SU-DHL-6 (cell line): ENCODE data around the gene CR1.
"Not testable (repeated sequence)": the region's sequence is repeated elsewhere in the genome, so short reads cannot be mapped to it uniquely, and the experiment has no call there.

Experiments used
- H2AFZ ChIP-seq: fragments of 200-600 bp; sonication (generic); 2 replicates; pipeline ENCODE4 v1.6.1; 2014; ENCODE audit warnings: low read depth, mild to moderate bottlenecking, moderate library complexity, mixed read lengths, antibody characterized with exemption, low read length; ENCODE audit not compliant: severe bottlenecking
- H3F3A ChIP-seq: fragments of 200-600 bp; shearing (Covaris generic); 2 replicates; pipeline ENCODE4 v1.6.0; 2016; ENCODE audit warnings: antibody characterized with exemption, mild to moderate bottlenecking; ENCODE audit not compliant: insufficient read depth
- H3K27ac ChIP-seq: fragments of 200-600 bp; sonication (generic); 2 replicates; pipeline ENCODE4 v1.5.1; 2016; ENCODE audit warnings: low read depth, mild to moderate bottlenecking, low read length, moderate library complexity, mixed read lengths
- H3K27me3 ChIP-seq: fragments of 200-600 bp; sonication (generic), shearing (Covaris generic); 2 replicates; pipeline ENCODE4 v1.6.0; 2014; ENCODE audit warnings: mild to moderate bottlenecking, low read length
- H3K36me3 ChIP-seq: fragments of 200-600 bp; sonication (generic); 2 replicates; pipeline ENCODE4 v1.6.1; 2014; ENCODE audit warnings: mild to moderate bottlenecking, low read length, mixed read lengths
- H3K4me2 ChIP-seq: fragments of 300-600, 200-600 bp; shearing (Covaris generic), sonication (generic); 2 replicates; pipeline ENCODE4 v1.6.0; 2014; ENCODE audit warnings: low read length, low read depth, mild to moderate bottlenecking; ENCODE audit not compliant: poor library complexity, severe bottlenecking
- H3K4me3 ChIP-seq: fragments of 200-600 bp; sonication (generic); 2 replicates; pipeline ENCODE4 v1.5.1; 2014; ENCODE audit warnings: antibody characterized with exemption, low read length, mild to moderate bottlenecking, mixed read lengths; ENCODE audit not compliant: insufficient read depth, poor library complexity, severe bottlenecking
- H3K79me2 ChIP-seq: fragments of 200-600 bp; sonication (generic); 2 replicates; pipeline ENCODE4 v1.6.1; 2014; ENCODE audit warnings: mild to moderate bottlenecking, low read length, moderate library complexity; ENCODE audit not compliant: insufficient read depth
- H3K9ac ChIP-seq: fragments of 200-600 bp; sonication (generic); 2 replicates; pipeline ENCODE4 v1.7.0; 2014; ENCODE audit warnings: mild to moderate bottlenecking, low read length
- H3K9me2 ChIP-seq: fragments of 200-600 bp; sonication (generic); replicated peaks from 2 replicates; pipeline ENCODE4 v1.6.1; 2014; ENCODE audit warnings: low read length; ENCODE audit not compliant: insufficient read depth
- H3K9me3 ChIP-seq: fragments of 200-600 bp; sonication (generic); 2 replicates; pipeline ENCODE4 v1.6.1; 2014; ENCODE audit warnings: low read length, mixed read lengths; ENCODE audit not compliant: insufficient read depth
- H4K20me1 ChIP-seq: fragments of 200-600 bp; sonication (generic); 2 replicates; pipeline ENCODE4 v1.6.1; 2014; ENCODE audit warnings: low read depth, mild to moderate bottlenecking, antibody characterized with exemption, low read length, moderate library complexity, mixed read lengths
- CTCF ChIP-seq: fragments of 200-600 bp; sonication (generic); IDR thresholded peaks from one replicate; pipeline ENCODE4 v1.5.1; 2017; ENCODE audit warnings: antibody characterized with exemption, mild to moderate bottlenecking, low read length, moderate library complexity; ENCODE audit not compliant: insufficient read depth, poor library complexity, severe bottlenecking
- EZH2phosphoT487 ChIP-seq: fragments of 200-600 bp; sonication (generic), shearing (Covaris generic); conservative IDR thresholded peaks from 2 replicates; pipeline ENCODE4 v1.6.1; 2018; ENCODE audit warnings: mild to moderate bottlenecking, antibody characterized with exemption, low read length, moderate library complexity, mixed read lengths

The CR1 gene

DNA sequence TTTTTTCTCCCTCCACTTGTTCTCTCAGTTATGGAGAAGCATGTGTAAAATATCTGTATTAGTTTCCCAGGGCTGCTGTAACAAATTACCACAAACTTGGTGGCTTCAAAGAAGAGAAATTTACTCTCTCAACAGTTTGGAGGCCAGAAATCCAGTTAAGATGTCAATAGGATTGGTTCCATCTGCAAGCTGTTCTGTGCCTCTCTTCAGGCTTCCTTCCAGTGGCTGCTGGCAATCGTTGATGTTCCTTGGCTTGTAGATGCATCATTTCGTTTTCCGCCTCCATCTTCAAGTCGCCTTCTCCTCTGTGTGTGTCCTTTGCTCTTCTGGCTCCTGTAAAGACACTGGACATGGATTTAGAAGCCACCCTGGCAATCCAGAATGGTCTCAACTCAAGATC lies 194.6 kb downstream of the CR1 start:
- not testable (repeated sequence) for H3K4me3 ChIP-seq, H3K36me3 ChIP-seq, H3K9me2 ChIP-seq, H3K9me3 ChIP-seq, H3K27me3 ChIP-seq, H2AFZ ChIP-seq, H4K20me1 ChIP-seq, H3K79me2 ChIP-seq, H3K4me2 ChIP-seq, H3K27ac ChIP-seq, H3F3A ChIP-seq, H3K9ac ChIP-seq

- no peaks in the 10 kb centered on the region for H3K9me3 ChIP-seq
- no peaks in the 10 kb centered on the region for H4K20me1 ChIP-seq
- no peak overlapping the region for H3K4me3 ChIP-seq
- no peaks in the 10 kb centered on the region for H3K9me2 ChIP-seq
- TF ChIP-seq EZH2phosphoT487 (no peak), CTCF (no peak)
- no peak overlapping the region for H3K27ac ChIP-seq
- no peak overlapping the region for H3K4me2 ChIP-seq
- no peak overlapping the region for H2AFZ ChIP-seq
- H3K27me3 ChIP-seq, result no peaks in the 10 kb centered on the region
- no peaks in the 10 kb centered on the region for H3K36me3 ChIP-seq
- H3K9ac ChIP-seq, result no peak overlapping the region
- no peaks in the 10 kb centered on the region for H3F3A ChIP-seq
- no peaks in the 10 kb centered on the region for H3K79me2 ChIP-seq
Measured at GRCh38 chr1:207691010-207691409, 195.1 kb downstream of the CR1 start.
